LNCaP clone FGC (cell line): Measurements from ENCODE around the gene SNRPD3.
"Not testable (repeated sequence)": the region's sequence is repeated elsewhere in the genome, so short reads cannot be mapped to it uniquely, and the experiment has no call there.

Source experiments
- DNase-seq: peaks from one replicate; pipeline ENCODE4 v3.0.0-alpha.2; 2011; ENCODE audit warnings: low read depth
- H3K4me3 ChIP-seq: 2 replicates; pipeline ENCODE4 v1.5.1; 2011; ENCODE audit warnings: mild to moderate bottlenecking, low read depth, low read length, control low read depth
- CTCF ChIP-seq: IDR thresholded peaks from 2 replicates; pipeline ENCODE4 v1.5.1; 2012; ENCODE audit warnings: mild to moderate bottlenecking; ENCODE audit not compliant: control insufficient read depth, insufficient read depth; ENCODE audit errors: extremely low read depth

The SNRPD3 gene

GRCh38 chr22:24543679-24544243, 12.0 kb upstream of the SNRPD3 start:
- DNase-seq = no peak
- no peak overlapping the region for H3K4me3 ChIP-seq
- TF ChIP-seq CTCF = no peak

GRCh38 chr22:24548812-24549211, 7.0 kb upstream of the SNRPD3 start:
- no peak for TF ChIP-seq CTCF
- no peak overlapping the region for H3K4me3 ChIP-seq
- no peak for DNase-seq

- no peak for TF ChIP-seq CTCF
- H3K4me3 ChIP-seq = no peak overlapping the region
- no peak for DNase-seq
Observed at GRCh38 chr22:24550028-24550901, 5.5 kb upstream of the SNRPD3 start.

GRCh38 chr22:24550902-24551435, 4.8 kb upstream of the SNRPD3 start:
- no peak for TF ChIP-seq CTCF
- H3K4me3 ChIP-seq = no peak overlapping the region
- DNase-seq = no peak

- DNase-seq = not testable (repeated sequence)
- peak overlapping the region; percentile 100 for H3K4me3 ChIP-seq
Observed at GRCh38 chr22:24552503-24553286, 3.1 kb upstream of the SNRPD3 start.

- no peak for TF ChIP-seq CTCF
- DNase-seq = no peak
- peak overlapping the region; percentile 100 for H3K4me3 ChIP-seq
Observed at GRCh38 chr22:24553597-24554312, 2.0 kb upstream of the SNRPD3 start.
